Activated T-cell treated with anti-CD3 and anti-CD28 coated beads, Interleukin-2, amount 50 U/mL, for 24 hours (primary cell): ENCODE data around the gene SLC35F3.
"Not testable (repeated sequence)": the region's sequence is repeated elsewhere in the genome, so short reads cannot be mapped to it uniquely, and the experiment has no call there.

Experiments
- DNase-seq: peaks from one replicate; pipeline ENCODE4 v3.0.0-alpha.2; 2020
- H3K27ac Mint-ChIP-seq: 2 replicates; pipeline ENCODE4 v1.8.0; 2020; ENCODE audit warnings: mild to moderate bottlenecking, mixed read lengths
- H3K27me3 Mint-ChIP-seq: 2 replicates; pipeline ENCODE4 v1.8.0; 2020; ENCODE audit warnings: mixed read lengths
- H3K36me3 Mint-ChIP-seq: 2 replicates; pipeline ENCODE4 v1.8.0; 2020; ENCODE audit warnings: low read depth, mixed read lengths
- H3K4me1 Mint-ChIP-seq: 2 replicates; pipeline ENCODE4 v1.8.0; 2020; ENCODE audit warnings: low read depth, mixed read lengths
- H3K4me3 Mint-ChIP-seq: 2 replicates; pipeline ENCODE4 v1.8.0; 2020; ENCODE audit warnings: mild to moderate bottlenecking, moderate library complexity, mixed read lengths
- H3K9me3 Mint-ChIP-seq: 2 replicates; pipeline ENCODE4 v1.8.0; 2020; ENCODE audit warnings: mixed read lengths

Gene SLC35F3

DNA sequence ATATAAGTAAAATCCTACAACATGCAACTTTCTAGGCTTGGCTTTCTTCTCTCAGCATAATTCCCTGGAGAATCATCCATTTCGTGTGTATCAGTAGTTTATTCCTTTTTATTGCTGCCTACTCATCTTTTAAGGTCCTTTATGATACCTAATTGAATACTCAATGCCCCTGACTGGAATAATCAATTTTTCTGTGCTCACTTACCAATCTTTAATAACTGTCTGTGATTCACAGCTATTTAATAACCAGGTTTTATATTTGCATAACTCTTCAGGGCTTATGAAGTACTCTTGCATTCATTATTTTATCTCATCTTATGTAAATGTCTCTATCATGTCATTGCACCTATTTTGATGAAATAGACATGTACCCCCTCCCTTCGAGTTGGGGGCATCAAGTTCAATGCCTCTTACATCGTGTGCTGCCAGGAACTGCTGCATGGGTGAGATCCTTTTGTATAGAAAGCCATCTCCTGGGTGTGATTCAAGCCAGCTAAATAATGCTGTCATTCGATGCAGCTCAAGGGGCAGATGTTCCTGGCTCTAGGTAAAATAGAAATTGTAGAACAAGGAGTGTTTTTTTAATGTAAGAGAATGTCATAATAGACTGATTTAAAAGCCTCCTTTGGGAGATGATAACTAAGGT is 222.7 kb downstream of the SLC35F3 start:
- DNase-seq = no peak
- no peaks in the 10 kb centered on the region for H3K36me3 Mint-ChIP-seq
- H3K4me1 Mint-ChIP-seq = no peaks in the 10 kb centered on the region
- no peak overlapping the region for H3K4me3 Mint-ChIP-seq
- H3K27me3 Mint-ChIP-seq = peaks cover 36% of the 10 kb centered on the region
- no peak overlapping the region for H3K27ac Mint-ChIP-seq
- no peaks in the 10 kb centered on the region for H3K9me3 Mint-ChIP-seq

DNA sequence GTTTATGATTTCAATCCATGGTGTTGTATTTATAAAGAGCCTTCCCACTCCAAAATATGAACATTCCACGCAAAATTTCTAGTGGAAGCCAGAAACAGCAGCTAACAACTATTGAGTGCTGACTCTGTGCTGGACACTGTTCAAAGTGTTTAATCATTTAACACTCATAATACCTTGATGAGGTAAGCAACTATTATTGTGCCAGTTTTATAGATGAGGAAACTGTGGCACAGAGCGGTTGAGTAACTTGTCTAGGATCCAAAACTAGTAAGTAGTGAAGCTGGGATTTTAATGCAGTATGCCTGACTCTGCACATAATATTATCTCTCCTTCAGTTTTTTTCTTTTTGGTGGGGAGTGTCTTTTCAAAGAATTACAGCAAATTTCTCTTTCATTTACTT is 228.3 kb downstream of the SLC35F3 start:
- H3K27me3 Mint-ChIP-seq = peaks cover 10% of the 10 kb centered on the region
- H3K4me1 Mint-ChIP-seq = no peaks in the 10 kb centered on the region
- no peaks in the 10 kb centered on the region for H3K36me3 Mint-ChIP-seq
- H3K9me3 Mint-ChIP-seq = no peaks in the 10 kb centered on the region
- no peak for DNase-seq
- no peak overlapping the region for H3K27ac Mint-ChIP-seq
- H3K4me3 Mint-ChIP-seq = no peak overlapping the region

DNA sequence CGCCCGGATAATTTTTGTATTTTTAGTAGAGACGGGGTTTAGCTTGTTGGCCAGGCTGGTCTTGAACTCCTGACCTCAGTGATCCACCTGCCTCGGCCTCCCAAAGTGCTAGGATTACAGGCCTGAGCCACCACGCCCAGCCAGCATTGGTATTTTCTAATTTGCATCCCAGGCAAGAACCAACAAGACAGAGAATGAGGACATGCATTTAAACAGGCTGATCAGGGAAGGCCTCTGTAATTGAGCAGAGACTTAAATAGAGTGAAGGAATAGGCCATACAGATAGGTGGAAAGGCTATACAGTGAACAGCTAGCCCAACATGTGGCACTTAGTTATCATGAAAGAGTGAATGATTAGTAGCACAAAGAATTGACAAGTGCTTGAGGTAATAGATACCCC is 230.4 kb downstream of the SLC35F3 start:
- Mint-ChIP-seq H3K4me1 (no peaks in the 10 kb centered on the region), H3K4me3 (no peak overlapping the region), H3K27ac (no peak overlapping the region), H3K36me3 (no peaks in the 10 kb centered on the region), H3K27me3 (peaks cover 10% of the 10 kb centered on the region), H3K9me3 (no peaks in the 10 kb centered on the region)
- no peak for DNase-seq

DNA sequence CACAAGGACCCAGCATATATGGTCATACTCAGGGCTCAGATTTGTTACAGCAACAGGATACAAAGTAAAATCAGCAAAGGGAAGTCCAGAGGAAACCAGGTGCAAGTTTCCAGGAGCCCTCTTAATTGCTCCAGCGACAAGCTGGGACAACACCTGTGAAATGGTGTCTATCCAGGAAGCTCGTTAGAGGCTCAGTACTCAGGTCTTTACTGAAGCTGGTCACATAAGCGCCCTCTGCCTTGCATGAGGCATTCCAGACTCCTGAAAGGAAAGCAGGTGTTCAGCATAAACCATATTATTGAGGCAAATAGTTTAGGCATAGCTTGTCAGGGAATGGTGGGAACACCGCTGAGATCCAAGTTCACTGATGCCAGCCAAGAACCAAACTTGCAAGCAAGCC is 231.0 kb downstream of the SLC35F3 start:
- H3K9me3 Mint-ChIP-seq = no peaks in the 10 kb centered on the region

DNA sequence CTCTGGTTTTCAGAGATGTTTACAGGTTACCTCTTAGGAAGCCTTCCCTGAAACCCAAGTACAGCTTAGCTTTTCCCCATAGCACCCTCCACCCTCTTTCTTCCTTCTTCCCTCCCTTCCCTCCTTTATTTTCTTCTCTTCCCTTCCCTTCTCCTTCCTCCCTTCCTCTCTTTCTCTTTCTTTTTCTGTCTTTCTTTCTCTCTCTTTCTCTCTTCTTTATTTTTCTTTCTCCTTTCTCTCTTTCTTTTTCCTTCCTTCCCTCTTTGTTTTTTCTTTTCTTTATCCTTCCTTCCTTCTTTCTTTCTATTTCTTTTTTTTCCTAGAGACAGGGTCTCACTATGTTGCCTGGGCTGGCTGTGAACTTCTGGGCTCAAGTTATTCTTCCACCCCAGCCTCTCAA is 231.6 kb downstream of the SLC35F3 start:
- H3K27me3 Mint-ChIP-seq = peaks cover 10% of the 10 kb centered on the region
- no peaks in the 10 kb centered on the region for H3K4me1 Mint-ChIP-seq
- DNase-seq = no peak
- no peak overlapping the region for H3K27ac Mint-ChIP-seq
- H3K4me3 Mint-ChIP-seq = no peak overlapping the region
- H3K36me3 Mint-ChIP-seq = no peaks in the 10 kb centered on the region
- no peaks in the 10 kb centered on the region for H3K9me3 Mint-ChIP-seq

More for the DNA sequence above, 231.0 kb downstream of the SLC35F3 start:
- Mint-ChIP-seq H3K27me3 (peaks cover 10% of the 10 kb centered on the region), H3K4me3 (no peak overlapping the region), H3K27ac (no peak overlapping the region), H3K36me3 (no peaks in the 10 kb centered on the region), H3K4me1 (no peaks in the 10 kb centered on the region)
- DNase-seq = no peak

DNA sequence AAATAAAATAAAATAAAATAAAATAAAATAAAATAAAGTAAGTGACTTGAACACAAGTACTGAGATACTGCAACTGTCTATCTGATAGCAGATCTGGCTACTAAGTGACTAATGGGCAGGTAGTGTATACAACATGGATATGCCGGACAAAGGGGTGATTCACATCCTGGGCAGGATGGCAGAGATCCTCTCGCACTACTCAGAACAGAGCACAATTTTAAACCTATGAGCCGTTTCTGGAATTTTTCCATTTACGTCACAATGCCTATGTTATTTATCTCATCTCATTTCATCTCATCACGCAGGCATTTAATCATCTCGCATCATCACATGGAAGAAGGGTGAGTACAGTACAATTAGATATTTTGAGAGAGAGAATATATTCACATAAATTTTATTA is 235.5 kb downstream of the SLC35F3 start:
- H3K27ac Mint-ChIP-seq = no peak overlapping the region
- peaks cover 11% of the 10 kb centered on the region for H3K27me3 Mint-ChIP-seq
- no peak overlapping the region for H3K4me3 Mint-ChIP-seq
- no peaks in the 10 kb centered on the region for H3K36me3 Mint-ChIP-seq
- H3K9me3 Mint-ChIP-seq = no peaks in the 10 kb centered on the region
- no peaks in the 10 kb centered on the region for H3K4me1 Mint-ChIP-seq
- DNase-seq = no peak

DNA sequence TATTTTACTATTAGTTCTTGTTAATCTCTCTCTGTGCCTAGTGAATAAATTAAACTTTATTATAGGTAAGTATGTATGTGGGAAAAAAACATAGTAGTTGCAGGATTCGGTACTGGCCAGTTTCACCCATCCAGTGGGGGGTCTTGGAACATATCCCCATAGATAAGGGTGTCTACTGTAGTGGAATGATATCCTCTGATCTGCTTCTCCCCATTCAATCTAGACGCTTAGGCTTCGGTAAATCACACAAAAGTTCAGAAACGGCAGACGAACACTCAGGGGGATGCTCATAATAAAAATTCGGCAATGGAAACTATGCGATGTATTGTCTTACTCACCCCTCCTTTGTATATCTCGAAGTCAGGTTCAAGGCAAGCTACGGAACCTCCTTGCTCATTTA is 235.9 kb downstream of the SLC35F3 start:
- H3K36me3 Mint-ChIP-seq = no peaks in the 10 kb centered on the region
- H3K27ac Mint-ChIP-seq = no peak overlapping the region
- no peaks in the 10 kb centered on the region for H3K4me1 Mint-ChIP-seq
- no peak for DNase-seq
- H3K27me3 Mint-ChIP-seq = peaks cover 11% of the 10 kb centered on the region
- no peak overlapping the region for H3K4me3 Mint-ChIP-seq
- H3K9me3 Mint-ChIP-seq = no peaks in the 10 kb centered on the region

DNA sequence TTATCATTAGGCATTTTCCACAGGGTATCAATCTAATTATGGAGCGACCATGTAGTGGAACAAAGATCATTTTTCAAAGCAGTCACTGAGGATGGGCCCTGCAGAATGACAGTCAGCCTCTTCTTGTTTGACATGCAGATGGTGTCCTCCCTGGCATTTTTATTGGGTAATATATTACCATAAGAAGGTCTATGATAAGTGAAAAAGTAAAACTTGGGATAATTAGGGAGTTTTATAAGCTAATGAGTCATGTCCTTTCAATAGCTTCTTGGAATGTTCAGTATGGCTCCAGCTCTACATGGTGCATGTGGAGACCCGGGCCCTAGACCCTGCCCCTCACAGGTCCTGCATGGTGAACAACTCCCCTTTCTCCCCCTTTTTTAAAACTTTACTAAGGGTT is 236.5 kb downstream of the SLC35F3 start:
- Mint-ChIP-seq H3K27ac (no peak overlapping the region), H3K9me3 (no peaks in the 10 kb centered on the region), H3K4me3 (no peak overlapping the region), H3K36me3 (no peaks in the 10 kb centered on the region), H3K4me1 (no peaks in the 10 kb centered on the region), H3K27me3 (peaks cover 11% of the 10 kb centered on the region)
- DNase-seq = no peak

DNA sequence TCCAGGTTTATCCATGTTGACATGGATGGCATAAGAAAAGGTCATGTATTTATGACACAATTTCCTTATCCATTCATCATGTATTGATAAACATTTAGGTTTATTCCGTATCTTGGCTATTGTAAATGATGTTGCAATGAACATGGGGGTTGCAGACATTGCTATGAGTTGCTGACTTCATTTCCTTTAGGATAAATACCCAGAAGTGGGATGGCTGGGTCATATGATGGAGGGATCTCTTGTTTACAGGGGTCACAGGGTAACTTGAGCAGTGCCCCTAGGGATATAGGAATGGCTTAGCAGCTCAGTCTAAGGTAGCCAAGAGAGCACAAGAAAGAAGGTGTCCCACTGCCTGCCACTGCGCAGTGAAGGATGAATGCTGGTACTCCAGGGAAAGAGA is 239.2 kb downstream of the SLC35F3 start:
- H3K27ac Mint-ChIP-seq = no peak overlapping the region
- peaks cover 3% of the 10 kb centered on the region for H3K4me1 Mint-ChIP-seq
- no peaks in the 10 kb centered on the region for H3K36me3 Mint-ChIP-seq
- peaks cover 2% of the 10 kb centered on the region for H3K9me3 Mint-ChIP-seq
- DNase-seq = no peak
- H3K4me3 Mint-ChIP-seq = no peak overlapping the region
- H3K27me3 Mint-ChIP-seq = peaks cover 24% of the 10 kb centered on the region

DNA sequence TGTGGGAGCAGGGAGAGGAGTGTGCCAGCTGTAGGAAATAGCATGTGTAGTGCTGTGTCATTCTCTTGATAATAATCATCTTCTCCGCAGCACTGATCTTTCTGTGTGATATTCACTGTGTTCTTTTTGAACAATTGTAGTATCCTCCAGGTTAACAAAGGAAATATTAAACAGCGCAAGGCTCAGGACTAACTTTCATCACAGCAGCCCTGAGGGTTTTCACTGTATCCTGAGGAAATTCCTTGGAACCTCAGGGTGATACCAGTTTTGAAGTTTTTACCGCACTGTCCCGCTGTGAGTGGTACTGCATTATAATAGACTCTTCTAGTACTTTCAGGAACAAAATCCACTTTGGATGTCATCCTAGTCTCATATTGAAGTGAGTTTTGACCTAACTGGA is 240.4 kb downstream of the SLC35F3 start:
- Mint-ChIP-seq H3K4me3 (no peak overlapping the region), H3K36me3 (no peaks in the 10 kb centered on the region), H3K27me3 (peaks cover 35% of the 10 kb centered on the region), H3K4me1 (peaks cover 5% of the 10 kb centered on the region), H3K27ac (no peak overlapping the region), H3K9me3 (peaks cover 2% of the 10 kb centered on the region)
- DNase-seq = no peak

DNA sequence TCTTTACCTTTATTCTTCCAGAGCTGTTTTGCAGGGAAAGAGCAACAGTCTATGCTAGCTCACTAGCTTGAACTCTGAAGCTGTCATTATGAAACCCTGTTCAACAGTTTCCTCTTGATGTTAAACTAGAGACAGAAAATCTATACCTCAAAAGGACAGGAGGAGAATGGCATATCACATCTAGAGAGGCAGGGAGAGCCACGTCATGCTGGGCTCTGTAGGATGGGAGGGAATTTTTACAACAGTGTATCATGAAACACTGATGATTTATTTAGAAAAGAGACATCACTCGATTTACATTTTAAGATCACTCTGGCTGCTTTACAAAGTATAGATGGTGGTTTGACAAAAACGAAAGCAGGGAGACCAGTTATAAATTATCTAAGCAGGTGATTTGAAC is 243.9 kb downstream of the SLC35F3 start:
- Mint-ChIP-seq H3K4me1 (peaks cover 10% of the 10 kb centered on the region), H3K27ac (peak overlapping the region; percentile 1), H3K36me3 (no peaks in the 10 kb centered on the region), H3K9me3 (peaks cover 2% of the 10 kb centered on the region), H3K4me3 (no peak overlapping the region), H3K27me3 (peaks cover 41% of the 10 kb centered on the region)
- DNase-seq = no peak

DNA sequence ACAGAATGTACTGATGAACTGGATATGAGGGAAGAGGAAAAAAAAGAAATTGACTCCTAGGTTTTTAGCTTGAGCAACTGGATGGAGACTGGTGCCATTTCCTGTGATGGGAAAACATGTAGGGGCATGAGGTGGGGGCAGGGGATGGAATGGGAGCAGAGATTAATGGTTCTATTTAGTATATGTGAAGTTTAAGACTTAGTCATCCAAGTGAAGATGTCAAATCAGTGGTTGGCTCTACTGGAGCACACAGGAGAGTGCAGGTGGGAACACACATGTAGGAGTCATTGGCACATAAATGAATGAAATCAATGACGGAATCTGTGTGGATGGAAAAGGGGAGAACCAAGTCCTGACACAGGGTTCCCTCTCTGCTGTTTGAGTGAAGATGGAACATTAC is 244.3 kb downstream of the SLC35F3 start:
- no peaks in the 10 kb centered on the region for H3K36me3 Mint-ChIP-seq
- H3K4me3 Mint-ChIP-seq = no peak overlapping the region
- H3K4me1 Mint-ChIP-seq = peaks cover 10% of the 10 kb centered on the region
- H3K9me3 Mint-ChIP-seq = peaks cover 2% of the 10 kb centered on the region
- peaks cover 40% of the 10 kb centered on the region for H3K27me3 Mint-ChIP-seq
- peak overlapping the region; percentile 1 for H3K27ac Mint-ChIP-seq
- DNase-seq = no peak

DNA sequence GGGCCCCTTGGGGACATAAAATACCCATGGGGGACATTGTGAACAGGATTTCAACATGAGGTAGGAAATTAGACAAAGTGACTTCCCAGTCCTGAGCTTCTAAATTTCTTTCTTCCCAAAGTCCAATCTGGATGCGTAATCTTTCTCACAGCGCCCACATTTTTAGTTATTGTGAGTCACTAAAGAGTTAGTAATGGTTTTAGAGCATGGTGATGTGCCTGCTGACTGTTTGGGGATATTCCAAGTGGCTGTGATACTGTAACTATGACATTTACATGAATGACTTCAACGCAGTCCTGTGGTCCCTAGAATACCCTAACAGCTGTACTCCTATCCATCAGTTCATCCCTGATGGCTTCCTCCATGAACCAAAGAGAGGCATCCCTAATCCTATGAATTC is 244.7 kb downstream of the SLC35F3 start:
- no peak overlapping the region for H3K4me3 Mint-ChIP-seq
- no peaks in the 10 kb centered on the region for H3K36me3 Mint-ChIP-seq
- DNase-seq = no peak
- no peak overlapping the region for H3K27ac Mint-ChIP-seq
- H3K9me3 Mint-ChIP-seq = peaks cover 2% of the 10 kb centered on the region
- peaks cover 10% of the 10 kb centered on the region for H3K4me1 Mint-ChIP-seq
- H3K27me3 Mint-ChIP-seq = peaks cover 38% of the 10 kb centered on the region

DNA sequence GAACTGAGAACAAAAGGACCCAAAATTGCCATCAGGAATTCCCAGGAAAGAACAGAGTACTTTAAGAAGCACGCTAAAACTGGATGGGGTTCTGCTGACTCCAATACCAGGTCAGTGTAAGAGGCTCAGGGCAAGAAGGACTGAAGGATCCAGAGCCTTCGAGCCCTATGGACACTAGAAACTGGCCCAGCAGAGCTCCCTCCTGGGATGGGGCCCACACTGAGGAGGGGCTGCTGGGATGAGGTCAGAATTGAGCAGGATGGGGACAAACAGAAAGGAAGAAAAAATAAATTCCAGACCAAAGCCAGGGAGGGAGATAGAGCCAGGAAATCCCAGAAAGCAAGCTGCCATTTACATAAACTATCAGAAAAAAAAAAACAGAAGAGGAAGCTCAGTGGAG is 246.4 kb downstream of the SLC35F3 start:
- Mint-ChIP-seq H3K27ac (no peak overlapping the region), H3K4me3 (no peak overlapping the region), H3K36me3 (no peaks in the 10 kb centered on the region), H3K4me1 (peaks cover 10% of the 10 kb centered on the region), H3K9me3 (peaks cover 2% of the 10 kb centered on the region), H3K27me3 (peaks cover 38% of the 10 kb centered on the region)
- no peak for DNase-seq

DNA sequence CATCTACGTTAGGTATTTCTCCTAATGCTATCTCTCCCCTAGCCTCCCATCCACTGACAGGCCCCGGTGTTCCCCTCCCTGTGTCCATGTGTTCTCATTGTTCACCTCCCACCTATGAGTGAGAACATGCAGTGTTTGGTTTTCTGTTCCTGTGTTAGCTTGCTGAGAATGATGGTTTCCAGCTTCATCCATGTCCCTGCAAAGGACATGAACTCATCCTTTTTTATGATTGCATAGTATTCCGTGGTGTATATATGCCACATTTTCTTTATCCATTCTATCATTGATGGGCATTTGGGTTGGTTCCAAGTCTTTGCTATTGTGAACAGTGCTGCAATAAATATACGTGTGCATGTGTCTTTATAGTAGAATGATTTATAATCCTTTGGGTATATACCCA is 247.9 kb downstream of the SLC35F3 start:
- not testable (repeated sequence) for DNase-seq

More for the DNA sequence above, 247.9 kb downstream of the SLC35F3 start:
- H3K4me1 Mint-ChIP-seq = peaks cover 10% of the 10 kb centered on the region
- not testable (repeated sequence) for H3K27ac Mint-ChIP-seq, H3K36me3 Mint-ChIP-seq, H3K9me3 Mint-ChIP-seq, H3K4me3 Mint-ChIP-seq
- H3K27me3 Mint-ChIP-seq = peaks cover 30% of the 10 kb centered on the region
